Stimulated activated CD4-positive, alpha-beta T cell treated with anti-CD3 and anti-CD28 coated beads, Interleukin-4, amount 100 ng/mL, for 4 hours (primary cell): ENCODE results near the gene PIP5K1B.
"Not testable (repeated sequence)": the region's sequence is repeated elsewhere in the genome, so short reads cannot be mapped to it uniquely, and the experiment has no call there.

ENCODE experiments used
- DNase-seq, 2 experiments: peaks; one replicate each; pipeline ENCODE4 v3.0.0-alpha.2; 2020

Gene PIP5K1B

DNA sequence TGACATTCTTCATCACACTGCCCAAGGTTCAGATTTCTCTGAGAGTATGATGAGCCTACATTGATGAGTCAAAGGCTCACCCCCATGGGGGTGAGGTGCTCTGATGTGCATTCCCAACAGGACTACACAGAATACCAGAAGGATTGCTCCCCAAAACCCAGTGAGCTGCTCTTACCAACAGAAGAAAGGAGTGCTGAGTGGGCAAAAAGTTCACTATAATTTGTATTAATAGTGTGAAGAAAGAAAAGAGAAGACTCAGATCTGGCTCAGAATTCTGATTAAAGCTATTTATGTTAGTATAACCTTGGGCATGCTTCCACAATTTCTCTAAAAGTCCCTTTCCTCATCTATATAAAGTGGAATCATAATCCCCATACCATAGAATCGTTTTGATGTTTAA lies 262.8 kb downstream of the PIP5K1B start:
- no peak for DNase-seq

DNA sequence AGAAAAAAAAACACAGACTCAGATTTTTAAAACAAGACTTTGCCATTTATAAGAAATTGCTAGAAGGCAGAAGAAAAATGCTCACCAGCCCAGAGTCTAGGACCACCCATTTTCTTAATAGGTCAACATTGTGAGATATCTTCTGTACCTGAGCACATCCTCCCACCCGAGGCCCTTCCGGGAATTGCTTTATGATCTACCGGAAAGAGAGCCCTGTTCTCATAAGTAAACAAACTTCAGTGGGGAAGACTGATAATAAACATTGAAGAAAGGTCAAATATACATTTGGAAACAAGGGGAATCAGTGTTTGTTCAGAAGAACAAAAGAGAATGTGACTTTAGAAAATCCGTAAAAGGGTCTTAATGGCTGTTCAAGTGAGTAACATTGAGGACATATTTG lies 264.5 kb downstream of the PIP5K1B start:
- no peak for DNase-seq

DNA sequence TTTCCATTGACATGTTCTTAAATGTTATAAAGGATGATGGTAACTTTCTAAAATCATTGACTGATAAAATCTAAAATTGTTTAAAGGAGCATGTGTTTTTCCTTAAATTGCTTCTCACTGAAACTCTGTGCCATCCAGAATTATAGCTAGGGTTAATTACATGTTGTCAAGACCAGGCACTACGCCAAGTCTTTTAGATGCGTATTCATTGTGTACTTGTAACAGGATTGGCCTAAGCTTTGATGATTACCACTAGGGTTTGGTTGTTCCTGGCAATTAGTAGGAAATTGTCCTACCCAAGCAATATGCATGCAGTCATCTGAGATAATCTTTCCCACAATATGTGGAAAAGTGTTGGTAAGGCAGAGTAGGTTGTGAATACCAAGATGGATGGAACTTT lies 265.1 kb downstream of the PIP5K1B start:
- no peak for DNase-seq

DNA sequence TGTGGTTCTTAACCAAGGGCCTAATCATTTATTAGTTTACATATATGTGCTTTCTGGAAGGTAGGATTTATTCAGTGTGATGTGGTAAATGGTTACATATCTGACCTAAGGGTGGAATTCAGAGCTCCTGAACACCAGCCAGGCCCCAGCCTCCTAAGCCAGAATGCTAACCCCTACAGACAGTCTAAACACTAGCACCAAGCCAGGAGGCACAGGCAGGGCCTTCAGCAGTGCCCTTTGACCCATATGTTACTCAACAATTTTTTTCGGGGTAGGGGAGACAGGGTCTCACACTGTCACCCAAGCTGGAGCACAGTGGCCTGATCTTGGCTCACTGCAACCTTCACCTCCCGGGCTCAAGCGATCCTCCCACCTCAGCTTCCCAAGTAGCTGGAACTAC lies 268.6 kb downstream of the PIP5K1B start:
- DNase-seq, result no peak

DNA sequence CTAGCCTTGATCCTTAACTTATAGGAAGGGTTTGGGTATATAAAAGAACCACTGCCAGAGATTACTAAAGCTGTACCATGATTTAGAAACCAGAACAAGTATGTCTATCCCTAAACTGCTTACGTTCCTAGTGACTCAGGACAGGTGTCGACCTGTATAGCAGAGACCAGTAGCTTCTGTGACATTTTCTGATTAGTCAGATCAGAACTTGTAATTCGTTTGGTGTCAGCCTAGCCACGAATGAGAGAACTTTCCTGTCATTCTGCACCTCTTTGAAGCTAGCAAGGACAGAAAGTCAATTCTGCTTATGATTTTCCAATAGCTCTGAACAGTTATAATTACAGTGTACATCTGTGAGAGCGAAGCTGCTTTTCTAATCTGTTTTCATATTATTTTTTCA lies 269.4 kb downstream of the PIP5K1B start:
- no peak for DNase-seq

DNA sequence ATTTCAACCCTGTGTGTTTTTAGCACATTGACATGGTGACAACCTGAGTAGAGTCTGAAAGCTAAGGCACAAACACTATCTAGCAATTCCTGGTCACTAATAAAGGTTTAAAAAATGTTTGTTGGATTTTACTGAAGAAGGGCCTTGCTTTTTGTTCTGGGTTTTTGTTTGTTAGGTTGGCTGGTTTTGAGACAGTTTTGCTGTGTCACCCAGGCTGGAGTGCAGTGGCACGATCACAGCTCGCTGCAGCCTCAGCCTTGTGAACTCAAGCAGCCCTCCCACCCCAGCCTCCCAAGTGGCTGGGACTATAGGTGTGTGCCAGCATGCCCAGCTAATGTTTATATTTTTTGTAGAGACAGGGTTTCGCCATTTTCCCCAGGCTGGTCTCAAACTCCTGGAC lies 269.9 kb downstream of the PIP5K1B start:
- no peak for DNase-seq

DNA sequence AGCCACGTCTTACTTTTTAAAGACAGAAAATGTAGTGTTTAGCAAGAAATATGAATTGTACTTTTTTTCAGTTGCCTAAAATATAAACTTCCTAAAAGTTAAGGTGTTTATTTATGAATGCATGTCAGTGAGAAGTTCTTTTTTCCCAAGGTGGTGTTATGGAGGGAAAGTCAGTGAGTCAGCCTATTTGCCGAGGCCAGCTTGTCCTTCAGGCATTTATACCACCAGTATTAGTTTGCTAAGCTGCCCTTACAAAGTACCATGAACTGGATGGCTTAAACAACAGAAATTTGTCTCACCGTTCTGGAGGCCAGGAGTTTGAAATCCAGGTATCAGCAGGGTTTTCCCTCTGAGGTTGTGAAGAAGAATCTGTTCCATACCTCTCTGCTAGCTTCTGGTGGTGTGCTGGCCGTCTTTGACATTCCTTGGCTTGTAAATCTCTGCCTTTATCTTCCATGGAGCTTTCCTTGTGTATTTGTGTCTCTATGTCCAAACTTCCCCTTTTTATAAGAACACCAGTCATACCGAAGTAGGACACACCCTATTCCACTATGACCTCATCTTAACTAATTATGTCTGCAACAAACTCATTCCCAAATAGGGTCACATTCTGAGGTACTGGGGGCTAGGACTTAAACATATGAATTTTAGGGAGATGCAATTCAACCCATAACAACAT lies 270.5 kb downstream of the PIP5K1B start:
- no peak for DNase-seq

DNA sequence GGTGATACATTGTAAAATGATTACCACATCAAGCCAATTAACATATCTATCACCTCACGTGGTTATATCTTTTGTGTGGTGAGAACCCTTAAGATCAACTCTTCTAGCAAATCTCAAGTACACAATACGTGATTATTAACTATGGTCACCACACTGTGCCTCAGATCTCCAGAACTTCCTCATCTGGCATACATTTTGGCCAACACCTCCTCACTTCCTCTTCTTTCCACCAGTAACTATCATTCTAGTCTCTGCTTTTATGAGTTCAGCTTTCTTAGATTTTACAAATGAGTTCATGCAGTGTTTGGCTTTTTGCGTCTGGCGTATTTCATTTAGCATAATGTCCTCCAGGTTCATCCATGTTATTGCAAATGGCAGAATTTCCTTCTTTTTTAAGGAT lies 273.0 kb downstream of the PIP5K1B start:
- no peak for DNase-seq

DNA sequence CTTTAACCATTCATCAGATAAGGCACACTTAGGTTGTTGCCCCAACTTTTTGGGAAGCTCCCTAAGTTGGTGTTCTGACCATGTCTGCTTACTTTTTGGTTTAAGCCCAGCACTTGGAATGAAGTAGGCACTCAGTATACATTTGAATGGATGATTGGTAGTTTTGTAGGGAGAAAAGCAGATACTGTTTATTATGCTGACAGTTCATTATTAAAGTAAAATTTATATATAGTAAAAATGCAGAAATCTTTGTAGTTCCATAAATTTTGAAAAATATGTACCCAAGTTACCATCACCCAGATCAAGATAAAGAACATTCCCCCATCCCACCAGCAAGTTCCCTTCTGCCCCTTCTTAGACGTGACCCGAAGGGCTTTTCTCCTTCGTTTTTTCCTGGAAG lies 273.5 kb downstream of the PIP5K1B start:
- DNase-seq, result no peak

DNA sequence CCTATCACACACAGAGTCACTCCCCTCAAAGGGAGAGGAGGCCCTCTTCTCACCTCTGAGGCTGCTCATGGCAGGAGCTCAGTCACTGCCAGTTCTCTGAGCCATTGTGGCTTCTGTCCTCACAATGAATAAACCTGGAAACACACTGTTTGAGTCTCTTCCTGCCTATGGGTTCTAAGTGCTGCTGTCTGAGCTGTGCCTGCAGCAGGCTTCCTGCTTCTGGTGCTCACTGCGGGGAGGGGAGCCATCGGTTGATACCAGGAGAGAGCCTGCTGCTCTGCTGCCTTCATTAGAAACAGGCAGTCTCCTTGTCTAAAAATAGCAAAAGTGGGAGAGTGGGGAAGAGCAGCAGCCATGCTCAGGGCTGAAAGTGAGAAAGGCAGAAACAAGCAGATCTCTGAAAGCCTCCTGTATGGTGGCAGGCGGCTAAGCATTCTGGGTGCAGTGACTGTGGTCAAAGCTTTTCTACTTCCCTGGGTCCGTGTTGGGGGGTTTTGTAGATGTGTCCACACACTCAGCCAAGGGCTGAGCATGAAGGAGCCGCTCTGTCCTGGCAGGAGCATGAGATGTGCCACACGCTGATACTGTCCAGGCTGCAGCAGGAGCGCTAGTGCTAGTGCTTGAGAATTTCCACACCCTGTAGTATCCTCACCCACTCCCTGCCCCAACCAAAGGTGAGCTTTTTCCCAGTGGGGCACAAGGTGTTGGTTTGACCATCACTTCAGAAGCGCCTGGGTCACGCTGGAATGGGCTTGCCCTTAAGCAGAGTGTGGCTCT lies 274.7 kb downstream of the PIP5K1B start:
- no peak for DNase-seq

DNA sequence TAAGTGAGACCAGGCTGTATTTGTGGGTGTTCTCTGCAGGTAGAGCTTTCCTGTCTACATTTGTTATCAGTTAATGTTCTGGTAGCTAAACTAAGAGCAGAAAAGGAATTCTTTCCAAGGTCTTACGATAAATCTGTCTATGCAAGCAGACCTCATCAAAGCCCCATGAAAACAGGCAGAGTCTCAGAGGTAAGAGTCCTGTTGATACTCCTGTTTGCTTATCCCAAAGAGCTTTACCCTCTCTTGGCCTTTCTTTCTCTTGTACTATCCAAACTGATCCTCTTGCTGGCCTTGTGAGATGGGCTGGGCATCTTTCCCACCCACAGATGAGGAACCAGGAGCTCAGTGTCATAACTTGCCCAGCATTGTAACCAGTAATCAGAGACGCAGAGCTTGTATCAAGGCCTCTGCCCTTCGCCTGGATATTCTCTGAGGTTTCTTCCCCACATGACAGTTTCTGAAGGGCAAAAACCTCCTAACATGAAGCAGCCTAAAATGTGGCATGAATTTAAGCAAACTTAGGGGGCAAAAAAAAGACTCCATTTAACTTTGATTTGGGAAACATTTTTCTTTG lies 275.4 kb downstream of the PIP5K1B start:
- DNase-seq, result no peak

DNA sequence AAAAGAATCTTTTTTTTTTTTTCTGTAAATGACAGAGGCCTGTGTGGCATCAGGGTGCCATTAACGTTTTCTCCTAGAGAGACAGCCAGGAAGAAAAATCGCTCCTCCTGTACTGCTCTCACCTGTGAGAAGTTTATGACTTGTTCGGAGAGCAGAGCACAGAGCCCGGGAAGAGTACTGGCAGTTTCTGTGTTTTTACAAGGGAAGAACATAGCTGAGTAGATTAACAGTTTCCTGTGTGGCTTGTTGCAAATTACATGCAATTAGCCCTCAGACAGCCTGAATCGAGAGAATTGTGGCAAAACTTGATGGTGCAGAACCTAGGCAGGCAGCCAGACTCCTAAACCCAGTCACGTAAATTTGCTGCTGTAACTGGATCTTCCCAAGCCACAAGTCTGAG lies 276.7 kb downstream of the PIP5K1B start:
- no peak for DNase-seq

DNA sequence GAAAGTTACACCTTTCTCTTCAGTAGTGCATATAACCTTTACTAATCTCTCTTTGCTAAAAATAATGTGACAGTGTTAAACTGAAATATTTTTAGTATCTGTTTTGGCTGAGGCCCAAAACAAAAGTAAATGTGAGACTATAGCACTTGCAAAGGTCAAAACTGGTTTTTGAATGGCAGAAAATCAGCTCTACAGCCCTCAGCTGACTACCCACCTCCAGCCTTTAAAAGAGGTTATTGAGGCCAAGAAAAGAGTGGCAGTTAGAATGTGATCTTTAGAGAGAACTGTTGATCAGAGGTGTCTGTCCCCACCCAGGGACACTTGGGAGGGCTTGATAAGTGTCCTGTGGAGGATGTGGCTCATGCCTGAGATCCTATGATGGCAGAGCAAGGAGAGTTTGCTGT lies 278.0 kb downstream of the PIP5K1B start:
- DNase-seq, result no peak

DNA sequence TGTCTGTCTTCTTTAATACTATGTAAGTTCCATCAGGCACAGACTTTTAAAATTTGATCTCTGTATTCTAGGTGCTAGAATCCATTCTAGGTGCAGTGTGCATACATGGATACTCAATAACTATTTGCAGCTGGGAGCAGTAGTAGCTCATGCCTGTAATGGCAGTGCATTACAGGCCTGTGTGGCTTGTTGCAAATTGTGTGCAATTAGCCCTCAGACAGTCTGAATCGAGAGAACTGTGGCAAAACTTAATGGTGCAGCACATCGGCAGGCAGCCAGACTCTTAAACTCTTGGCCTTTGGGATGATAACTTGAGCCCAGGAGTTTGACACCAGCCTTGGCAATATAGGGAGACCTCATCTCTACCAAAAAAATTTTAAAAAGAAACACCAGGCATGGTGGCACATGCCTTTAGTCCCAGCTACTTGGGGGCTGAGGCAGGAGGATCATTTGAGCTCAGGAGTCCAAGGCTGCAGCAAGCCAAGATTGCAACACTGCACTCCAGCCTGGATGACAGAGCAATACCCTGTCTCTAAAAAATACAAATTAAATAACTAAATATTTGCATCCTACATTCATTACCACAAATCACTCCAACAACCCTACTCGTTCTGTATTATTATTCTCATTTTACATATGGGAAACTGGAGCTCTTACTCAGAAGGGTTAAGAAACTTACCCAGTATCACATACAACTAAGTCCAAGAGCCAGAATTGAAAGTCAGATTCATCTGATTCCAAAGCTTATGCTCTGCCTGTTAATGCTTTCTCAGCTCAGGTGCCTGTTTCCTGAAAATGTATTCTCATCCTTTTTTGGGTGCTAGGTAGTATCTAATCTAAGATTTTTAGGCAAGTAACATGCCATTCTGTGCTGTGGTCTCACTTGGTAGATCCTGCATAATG lies 278.7 kb downstream of the PIP5K1B start:
- DNase-seq, result no peak

DNA sequence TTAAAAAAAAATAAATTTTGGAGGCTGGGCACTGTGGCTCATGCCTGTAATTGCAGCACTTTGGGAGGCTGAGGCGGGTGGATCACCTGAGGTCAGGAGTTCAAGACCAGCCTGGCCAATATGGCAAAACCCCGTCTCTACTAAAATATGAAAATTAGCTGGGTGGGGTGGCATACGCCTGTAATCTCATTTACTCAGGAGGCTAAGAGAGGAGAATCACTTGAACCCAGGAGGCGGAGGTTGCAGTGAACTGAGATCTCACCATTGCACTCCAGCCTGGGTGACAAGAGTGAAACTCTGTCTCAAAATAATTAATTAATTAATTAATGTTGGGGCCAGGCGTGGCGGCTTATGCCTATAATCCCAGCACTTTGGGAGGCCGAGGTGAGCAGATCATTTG lies 281.9 kb downstream of the PIP5K1B start:
- DNase-seq, result not testable (repeated sequence)

DNA sequence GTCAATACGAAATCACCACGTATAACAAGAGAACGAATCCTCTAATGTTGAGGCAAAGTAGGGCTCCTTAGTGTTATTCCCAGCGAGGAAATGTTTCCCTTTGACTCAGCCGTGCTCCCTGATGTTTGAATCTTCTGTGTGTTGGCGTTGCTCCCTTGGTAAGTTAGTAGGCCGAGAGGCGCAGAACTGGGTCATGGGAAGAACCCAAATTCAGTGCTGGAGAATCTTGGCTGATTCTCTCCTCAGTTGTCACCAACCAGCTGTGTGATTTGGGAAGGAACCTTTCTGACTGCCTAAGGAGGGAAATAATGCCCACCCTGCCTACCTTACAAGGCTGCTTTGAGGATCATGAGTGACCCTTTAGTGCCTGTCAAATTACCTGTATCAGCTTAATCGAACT lies 286.4 kb downstream of the PIP5K1B start:
- DNase-seq, result no peak

DNA sequence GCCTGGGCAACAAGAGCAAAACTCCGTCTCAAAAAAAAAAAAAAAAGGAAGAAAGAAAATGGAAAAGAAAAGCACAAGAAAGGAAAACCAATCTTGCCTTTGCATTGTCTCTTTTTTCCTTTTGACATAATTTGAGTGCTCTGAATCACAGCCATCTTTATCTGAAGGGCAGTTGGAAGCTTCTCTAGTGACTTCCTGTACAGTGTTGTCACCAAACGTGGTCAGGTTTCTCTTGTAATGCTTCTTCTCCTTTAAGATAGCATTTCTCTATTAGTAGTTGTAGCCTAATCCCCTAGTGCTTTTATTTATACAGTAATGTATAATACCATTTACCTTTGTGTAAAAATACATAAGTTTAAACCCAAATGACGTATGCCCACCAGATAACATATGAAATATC lies 290.7 kb downstream of the PIP5K1B start:
- no peak for DNase-seq

DNA sequence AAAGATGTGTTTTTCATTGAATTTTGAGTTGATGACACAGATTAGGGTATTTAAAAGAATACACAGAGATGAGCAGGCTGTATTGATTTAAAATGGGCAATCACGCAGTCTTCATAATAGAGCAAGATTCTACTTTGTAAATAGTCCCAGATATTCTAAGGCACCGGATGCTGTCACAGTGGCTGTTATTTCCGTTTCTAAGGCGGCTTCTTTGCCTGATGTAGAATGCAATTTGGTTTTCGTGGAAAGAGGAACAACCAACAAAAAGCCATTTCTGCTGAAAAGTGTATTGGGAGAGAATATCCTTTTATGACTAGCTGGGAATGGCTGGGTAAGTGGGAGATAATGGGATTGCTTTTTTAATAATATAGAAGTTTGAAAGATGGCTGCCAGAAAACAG lies 291.4 kb downstream of the PIP5K1B start:
- DNase-seq, result no peak

DNA sequence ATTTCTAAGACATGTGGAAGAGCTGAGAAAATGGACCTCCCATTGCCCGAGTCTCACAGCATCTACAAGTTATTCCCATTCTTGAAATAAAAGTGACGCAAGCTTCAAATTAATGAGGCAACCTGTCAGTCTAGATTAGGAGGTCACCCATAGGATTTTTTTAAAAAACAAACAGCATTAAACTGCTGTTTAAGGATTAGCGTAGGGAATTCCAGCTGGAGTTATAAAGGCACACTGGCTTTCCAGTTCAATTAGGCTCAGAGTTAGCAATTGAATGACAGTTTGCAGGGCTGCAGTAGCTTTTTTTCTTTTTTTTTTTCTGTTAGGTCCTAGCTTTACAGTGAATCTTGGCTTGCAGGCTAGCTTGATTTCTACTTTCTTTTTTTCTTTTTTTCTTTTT lies 292.6 kb downstream of the PIP5K1B start:
- no peak for DNase-seq

DNA sequence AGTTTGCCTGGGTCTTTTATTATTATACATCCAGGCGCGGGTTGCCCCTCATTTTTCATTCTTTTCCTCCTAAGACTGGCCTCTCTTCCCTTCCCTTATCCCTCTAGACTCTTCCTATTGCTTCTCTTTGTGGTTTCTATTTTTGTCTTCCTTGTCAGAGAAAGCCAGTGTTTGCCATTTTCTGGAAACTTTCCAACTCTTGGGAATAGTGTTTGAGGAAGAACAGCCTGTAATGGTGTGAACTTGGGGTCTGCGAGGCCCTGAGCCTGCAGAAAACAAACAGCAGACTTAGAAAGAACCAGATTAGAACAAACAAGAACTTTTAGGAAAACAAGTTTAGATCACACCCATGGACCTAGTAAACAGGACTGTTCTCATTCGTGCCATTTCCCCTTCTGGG lies 293.3 kb downstream of the PIP5K1B start:
- DNase-seq, result no peak

DNA sequence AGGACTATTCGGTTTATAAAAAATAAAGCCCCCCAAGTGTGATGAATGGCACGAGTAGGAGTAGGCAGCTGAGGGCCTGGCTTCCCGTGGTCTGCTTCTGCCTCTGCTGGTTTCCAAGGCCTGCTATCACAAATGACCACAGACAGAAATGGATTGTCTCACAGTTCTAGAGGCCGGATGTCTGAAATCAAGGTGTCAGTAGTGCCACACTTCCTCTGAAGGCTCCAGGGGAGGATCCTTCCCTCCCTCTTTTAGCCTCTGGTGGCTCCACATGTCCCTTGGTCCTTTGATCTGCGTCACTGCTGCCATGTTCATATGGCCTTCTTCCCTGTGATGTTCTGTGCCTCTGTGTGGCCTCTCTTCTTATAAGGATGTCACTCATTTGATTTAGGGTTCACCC lies 293.8 kb downstream of the PIP5K1B start:
- no peak for DNase-seq

DNA sequence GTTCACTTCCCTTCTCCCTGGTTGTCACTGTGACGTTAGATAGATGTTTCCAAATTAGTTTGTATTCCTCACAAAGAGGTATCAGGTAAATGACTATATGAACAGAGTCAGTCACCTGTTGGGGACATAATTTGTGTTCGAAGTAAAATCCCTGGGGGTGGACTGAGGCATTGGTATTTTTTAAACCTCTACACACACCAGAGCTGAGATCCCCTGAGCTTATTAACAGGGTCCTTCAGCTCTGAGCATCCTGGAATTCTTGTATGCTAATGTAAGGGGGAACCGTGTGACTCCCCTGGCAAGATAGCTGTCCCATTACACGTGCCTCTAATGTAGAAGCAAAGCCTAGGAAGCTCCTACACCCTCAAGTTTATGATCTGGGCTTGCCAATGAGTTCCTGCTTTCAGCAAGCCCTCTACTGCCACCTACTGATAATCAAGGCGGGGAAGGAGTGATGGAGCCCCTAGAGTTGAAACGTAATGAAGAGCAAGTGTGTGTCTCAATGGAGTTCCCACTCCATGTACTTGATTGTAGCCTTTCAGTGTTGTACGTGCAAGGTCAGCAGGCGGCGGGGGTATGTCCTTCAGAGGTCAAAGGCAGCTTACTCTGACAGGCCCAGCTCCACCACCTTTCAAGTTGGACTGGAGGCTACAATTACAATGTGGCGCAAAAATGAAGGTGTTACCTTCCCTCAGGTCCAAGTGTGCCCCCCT lies 294.5 kb downstream of the PIP5K1B start:
- peak; percentile 38 to 54 for DNase-seq

DNA sequence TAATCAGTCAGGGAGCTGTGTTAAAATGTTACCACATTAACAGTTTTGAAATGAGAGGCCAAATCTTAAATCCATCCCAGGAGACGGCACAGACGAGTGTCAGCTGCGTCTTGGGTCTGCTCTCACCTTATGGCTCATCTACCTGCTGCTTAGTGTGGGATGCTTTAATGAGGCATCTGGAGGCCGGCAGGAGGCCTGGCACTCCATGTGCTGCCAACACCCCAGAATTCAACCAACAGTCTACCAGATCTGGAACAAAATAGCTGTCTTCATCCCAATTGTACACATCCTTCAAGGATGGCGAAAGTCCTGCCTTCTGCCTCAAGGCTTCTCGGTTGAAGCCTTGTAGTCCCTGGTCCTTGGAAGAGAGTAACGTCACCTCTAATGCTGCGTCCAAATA lies 296.9 kb downstream of the PIP5K1B start:
- DNase-seq, result no peak
